Sigmoid colon (tissue), 4 donors: ENCODE measurements around the gene NIN.
A peak's percentile ranks its signal among the peaks of the same experiment; 100 is the strongest.

Experiments used
- EP300 ChIP-seq, 4 donors: sonication (generic); formaldehyde crosslinking; IDR thresholded peaks; one replicate each; pipeline ENCODE4 v1.6.1; 2017; ENCODE audit warnings: antibody characterized with exemption in 4 of 4
- POLR2A ChIP-seq, 2 donors: fragments of 450-650 bp; IDR thresholded peaks; one replicate each; pipeline ENCODE4 v1.6.1; 2016; ENCODE audit warnings: antibody characterized with exemption in 2 of 2, mild to moderate bottlenecking in 2 of 2, moderate library complexity in 2 of 2
- POLR2AphosphoS5 ChIP-seq, 4 donors: sonication (generic); formaldehyde crosslinking; IDR thresholded peaks; one replicate each; pipeline ENCODE4 v1.6.1; 2017; ENCODE audit warnings: antibody characterized with exemption in 4 of 4
- TF ChIP-seq, protein P1 (sequence below), 4 experiments: fragments of 450-650 bp in 3 of 4; fragments of 200-600 bp in 1 of 4; IDR thresholded peaks; one replicate each; pipeline ENCODE4 v1.5.1; 2016 to 2019; ENCODE audit warnings: antibody characterized with exemption in 4 of 4, mild to moderate bottlenecking in 3 of 4, moderate library complexity in 2 of 4

DNA sequence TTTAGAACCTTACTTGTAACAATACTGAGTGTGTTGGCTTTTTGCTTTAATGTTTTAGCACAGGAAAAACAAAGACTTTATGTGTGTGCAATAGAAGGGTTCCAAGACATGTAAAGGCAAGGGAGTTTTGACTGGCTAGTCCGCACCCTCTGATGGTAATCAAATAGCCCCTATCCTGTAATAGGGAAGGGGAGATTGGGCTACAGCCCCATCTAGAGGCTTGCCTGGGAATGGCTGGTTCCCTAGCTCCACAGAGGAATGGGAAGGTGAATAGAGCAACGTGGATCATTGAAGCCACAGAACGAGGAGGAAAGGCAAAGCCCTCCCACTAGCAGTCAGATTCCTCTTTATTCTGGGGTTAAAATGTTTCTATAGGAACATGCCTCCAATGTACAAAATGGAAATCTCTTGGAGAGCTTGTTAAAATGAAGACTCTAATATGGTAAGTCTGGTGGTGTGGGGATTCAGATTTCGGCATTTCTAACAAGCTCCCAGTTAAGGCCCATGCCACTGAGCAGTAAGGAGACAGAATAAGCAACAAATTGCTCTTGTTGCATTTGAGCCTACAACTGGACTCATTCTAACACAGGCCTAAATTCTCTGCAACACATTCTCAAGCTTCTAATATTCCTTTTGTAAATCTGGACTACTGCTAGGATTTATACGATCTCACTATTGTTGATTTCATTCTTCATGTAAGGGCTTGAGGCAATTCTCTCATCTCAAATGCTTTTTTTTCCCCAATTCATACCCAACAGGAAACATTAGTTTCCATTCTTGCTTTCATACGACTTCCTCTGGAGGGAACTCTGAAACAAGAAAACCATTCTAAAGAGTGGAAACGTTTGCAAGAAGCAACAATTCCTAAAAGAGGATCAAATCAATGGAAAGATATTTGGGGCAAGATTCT is 57.1 kb downstream of the NIN start:
- TF ChIP-seq EP300 (IDR thresholded peaks at IDR 0.05) (no peak), POLR2A (IDR thresholded peaks at IDR 0.05) (no peak), POLR2AphosphoS5 (IDR thresholded peaks at IDR 0.05) (no peak)
- TF ChIP-seq, protein P1, sequence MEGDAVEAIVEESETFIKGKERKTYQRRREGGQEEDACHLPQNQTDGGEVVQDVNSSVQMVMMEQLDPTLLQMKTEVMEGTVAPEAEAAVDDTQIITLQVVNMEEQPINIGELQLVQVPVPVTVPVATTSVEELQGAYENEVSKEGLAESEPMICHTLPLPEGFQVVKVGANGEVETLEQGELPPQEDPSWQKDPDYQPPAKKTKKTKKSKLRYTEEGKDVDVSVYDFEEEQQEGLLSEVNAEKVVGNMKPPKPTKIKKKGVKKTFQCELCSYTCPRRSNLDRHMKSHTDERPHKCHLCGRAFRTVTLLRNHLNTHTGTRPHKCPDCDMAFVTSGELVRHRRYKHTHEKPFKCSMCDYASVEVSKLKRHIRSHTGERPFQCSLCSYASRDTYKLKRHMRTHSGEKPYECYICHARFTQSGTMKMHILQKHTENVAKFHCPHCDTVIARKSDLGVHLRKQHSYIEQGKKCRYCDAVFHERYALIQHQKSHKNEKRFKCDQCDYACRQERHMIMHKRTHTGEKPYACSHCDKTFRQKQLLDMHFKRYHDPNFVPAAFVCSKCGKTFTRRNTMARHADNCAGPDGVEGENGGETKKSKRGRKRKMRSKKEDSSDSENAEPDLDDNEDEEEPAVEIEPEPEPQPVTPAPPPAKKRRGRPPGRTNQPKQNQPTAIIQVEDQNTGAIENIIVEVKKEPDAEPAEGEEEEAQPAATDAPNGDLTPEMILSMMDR (IDR thresholded peaks at IDR 0.05): peak in 3 of 4 experiments; percentile 29 to 48 (median 33)
